Measurements from ENCODE around the gene ARPC4. TPM values are rescaled to one million over a fixed set of nuclear protein-coding genes. Genes with fewer than 3 reads are reported as not detected.

Gene ARPC4
- total RNA-seq, 1 donor = 198 TPM

GRCh38 chr3:9786825-9787669 is 5.8 kb upstream of the ARPC4 start:
- no peak overlapping the region for H3K4me3 ChIP-seq (ENCODE audit: low read depth, low read length)
- no peak for DNase-seq (ENCODE audit: low read depth)
- TF ChIP-seq CTCF (IDR thresholded peaks at IDR 0.05; ENCODE audit: insufficient read depth, low read length) = peak; percentile 52

GRCh38 chr3:9787714-9788113 is 5.2 kb upstream of the ARPC4 start:
- no peak for DNase-seq (ENCODE audit: low read depth)
- TF ChIP-seq CTCF (IDR thresholded peaks at IDR 0.05; ENCODE audit: insufficient read depth, low read length) = no peak

GRCh38 chr3:9791127-9791526 is 1.8 kb upstream of the ARPC4 start:
- DNase-seq (ENCODE audit: low read depth) = no peak
- TF ChIP-seq CTCF (IDR thresholded peaks at IDR 0.05; ENCODE audit: insufficient read depth, low read length) = no peak
- H3K4me3 ChIP-seq (ENCODE audit: low read depth, low read length) = peak overlapping the region; percentile 99

More at GRCh38 chr3:9787714-9788113, 5.2 kb upstream of the ARPC4 start:
- H3K4me3 ChIP-seq (ENCODE audit: low read depth, low read length) = no peak overlapping the region

GRCh38 chr3:9791790-9792404 is 985 bp upstream of the ARPC4 start:
- H3K4me3 ChIP-seq (ENCODE audit: low read depth, low read length) = peak overlapping the region; percentile 99
- no peak for TF ChIP-seq CTCF (IDR thresholded peaks at IDR 0.05; ENCODE audit: insufficient read depth, low read length)
- DNase-seq (ENCODE audit: low read depth) = no peak

- DNase-seq (ENCODE audit: low read depth) = peak; percentile 52
- peak; percentile 15 for TF ChIP-seq CTCF (IDR thresholded peaks at IDR 0.05; ENCODE audit: insufficient read depth, low read length)
- H3K4me3 ChIP-seq (ENCODE audit: low read depth, low read length) = peak overlapping the region; percentile 99
Measured at GRCh38 chr3:9793161-9793781, 389 bp downstream of the ARPC4 start.

- no peak overlapping the region for H3K4me3 ChIP-seq (ENCODE audit: low read depth, low read length)
- no peak for TF ChIP-seq CTCF (IDR thresholded peaks at IDR 0.05; ENCODE audit: insufficient read depth, low read length)
Measured at GRCh38 chr3:9794400-9794799, 1.5 kb downstream of the ARPC4 start.

More at GRCh38 chr3:9794400-9794799, 1.5 kb downstream of the ARPC4 start:
- no peak for DNase-seq (ENCODE audit: low read depth)
